Activated naive CD8-positive, alpha-beta T cell treated with anti-CD3 and anti-CD28 coated beads, Interleukin-2, amount 50 U/mL, for 16 hours (primary cell): ENCODE results near the gene CMTM5.

Experiments used
- DNase-seq: peaks from one replicate; pipeline ENCODE4 v3.0.0-alpha.2; 2020; ENCODE audit warnings: low read depth, low spot score

CMTM5 gene, protein sequence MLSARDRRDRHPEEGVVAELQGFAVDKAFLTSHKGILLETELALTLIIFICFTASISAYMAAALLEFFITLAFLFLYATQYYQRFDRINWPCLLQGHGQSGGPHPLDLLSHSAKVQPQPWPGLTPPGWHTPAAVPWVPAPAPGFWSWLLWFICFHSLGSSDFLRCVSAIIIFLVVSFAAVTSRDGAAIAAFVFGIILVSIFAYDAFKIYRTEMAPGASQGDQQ

DNA sequence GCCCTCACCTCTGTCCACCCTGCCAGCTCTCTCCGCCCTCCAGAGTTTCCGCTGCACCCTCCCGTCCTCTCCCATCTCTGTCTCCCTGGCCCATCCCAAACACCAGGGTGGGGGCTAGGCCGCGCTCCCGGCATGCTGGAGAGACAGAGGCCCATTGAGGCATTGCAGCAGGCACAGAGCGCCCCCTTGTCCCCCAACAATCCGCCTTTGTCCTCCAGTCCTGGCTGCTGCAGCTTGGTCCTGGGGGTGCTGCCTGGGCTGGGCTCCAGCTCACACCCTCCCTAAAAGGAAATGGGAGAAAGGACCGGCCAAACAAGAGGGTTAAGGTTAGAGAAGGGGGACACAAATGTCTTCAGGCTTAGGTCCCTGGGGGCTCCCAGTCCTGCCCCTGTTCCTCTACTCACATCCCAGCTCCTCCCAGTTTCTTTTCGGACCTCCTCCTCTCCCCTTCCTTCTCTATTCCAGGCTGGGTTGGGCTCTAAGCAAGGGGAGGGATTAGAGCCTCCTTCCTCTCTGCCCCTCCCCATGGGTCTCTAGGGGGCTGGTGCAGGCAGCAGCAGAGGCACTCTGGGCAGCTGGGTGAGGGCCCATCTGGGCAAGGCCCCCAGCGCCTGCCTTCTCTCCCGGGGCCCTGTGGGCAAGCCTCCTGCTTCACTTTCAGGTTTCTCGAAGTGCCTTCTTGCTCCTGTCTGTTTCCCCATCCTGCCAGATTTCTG, at the start of gene CMTM5:
CMTM5 (plus strand) TSS at position 565 of the 716 bp plus-strand sequence. CDS start 206 bp downstream, outside the sequence.
- no peak for DNase-seq

DNA sequence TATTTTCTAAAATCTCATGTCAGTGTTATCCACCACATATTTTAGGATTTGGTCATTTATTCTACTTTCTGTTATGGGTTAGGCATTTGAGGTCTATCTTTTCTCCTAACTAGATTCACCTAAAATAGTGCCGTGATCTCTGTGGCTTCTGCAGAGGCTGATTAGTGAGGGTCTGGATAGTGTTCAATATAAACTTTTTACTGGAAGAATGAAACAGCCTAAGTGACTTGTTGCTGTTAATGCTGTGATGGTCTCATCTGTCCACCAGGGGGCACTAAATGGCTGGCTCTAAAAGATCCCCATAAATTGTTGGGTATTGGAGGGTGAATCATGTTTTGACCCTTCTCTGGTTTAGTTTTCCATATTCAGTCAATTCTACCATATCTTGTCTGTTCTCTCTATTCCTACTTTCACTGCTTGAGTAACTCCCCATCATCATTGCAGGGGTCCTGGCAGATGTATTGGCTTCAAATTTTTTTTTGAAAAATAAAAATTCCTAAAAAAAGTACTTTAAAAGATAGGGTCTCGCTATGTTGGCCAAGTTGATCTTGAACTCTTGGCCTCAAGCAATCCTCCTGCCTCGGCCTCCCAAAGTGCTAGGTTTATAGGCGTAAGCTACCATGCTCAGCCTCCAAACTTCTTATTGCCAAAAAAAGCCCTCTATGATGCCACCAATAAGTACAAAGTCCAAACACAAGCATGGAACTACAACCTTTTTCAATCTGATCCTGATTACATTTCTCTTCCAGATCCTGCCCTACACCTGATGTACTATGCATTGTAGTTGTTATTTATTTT, 48.7 kb upstream of the CMTM5 start:
- DNase-seq, result peak; percentile 45

DNA sequence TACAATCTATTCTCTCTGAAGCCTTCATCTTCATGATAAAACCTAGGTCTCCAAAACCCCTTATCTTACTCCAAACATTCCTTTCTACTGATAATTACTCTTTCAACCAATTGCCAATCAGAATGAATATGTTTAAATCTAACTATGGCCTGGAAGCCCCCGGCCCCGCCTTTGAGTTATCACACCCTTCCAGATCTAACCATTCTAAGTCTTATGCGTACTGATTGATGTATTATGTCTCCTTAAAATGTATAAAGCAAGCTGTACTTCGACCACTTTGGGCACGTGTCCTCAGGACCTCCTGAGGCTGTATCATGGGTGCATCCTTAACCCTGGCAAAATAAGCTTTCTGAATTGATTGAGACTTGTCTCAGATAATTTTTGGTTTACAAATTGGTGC, 41.2 kb upstream of the CMTM5 start:
- no peak for DNase-seq

DNA sequence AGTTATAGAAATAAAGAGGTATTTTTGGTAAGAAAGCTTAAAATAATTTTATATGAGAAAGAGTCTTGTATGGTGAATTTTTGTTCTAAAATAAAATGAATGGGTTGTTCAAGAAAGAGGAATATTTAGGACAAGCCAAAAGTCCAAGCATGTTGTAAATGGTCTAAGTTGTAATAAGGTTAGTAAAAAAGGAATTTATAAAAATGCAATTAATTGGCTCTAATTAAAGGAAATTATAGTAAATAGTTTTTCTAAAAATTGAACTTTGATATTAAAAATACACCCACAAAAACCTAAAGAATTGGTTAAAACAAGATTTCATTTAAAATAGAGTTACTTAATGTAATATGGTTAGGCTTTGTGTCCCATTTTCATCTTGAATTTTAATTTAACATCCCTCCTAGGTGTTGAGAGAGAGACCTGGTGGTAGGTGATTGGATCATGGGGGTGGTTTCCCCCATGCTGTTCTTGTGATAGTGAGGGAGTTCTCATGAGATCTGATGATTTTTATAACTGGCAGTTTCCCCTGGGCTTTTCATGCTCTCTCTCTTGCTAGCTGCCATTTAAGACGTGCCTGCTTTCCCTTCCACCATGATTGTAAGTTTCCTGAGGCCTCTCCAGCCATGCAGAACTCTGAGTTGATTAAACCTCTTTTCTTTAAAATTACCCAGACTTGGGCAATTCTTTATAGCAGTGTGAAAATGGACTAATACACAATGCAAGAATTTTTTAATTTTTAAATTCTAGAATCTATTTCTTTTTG, 37.2 kb upstream of the CMTM5 start:
- DNase-seq, result no peak

DNA sequence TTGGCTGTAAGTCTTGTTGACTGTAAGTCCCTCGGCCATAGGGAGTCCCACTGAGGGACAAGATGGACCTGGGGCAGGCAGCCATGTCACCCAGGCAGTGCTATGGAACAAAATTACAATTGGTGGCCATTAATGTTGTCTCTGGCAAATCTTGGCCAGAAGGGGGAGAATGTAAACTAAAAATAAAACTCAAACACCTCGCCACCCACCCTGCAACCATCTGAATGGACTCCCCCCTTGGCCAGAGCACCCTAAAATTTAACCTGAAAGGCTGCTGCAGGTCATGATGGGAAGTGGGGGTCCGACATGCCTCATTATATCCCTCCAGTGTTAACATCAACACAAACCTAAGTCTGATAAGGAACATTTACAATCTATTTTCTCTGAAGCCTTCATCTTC, 32.4 kb upstream of the CMTM5 start:
- DNase-seq, result no peak

DNA sequence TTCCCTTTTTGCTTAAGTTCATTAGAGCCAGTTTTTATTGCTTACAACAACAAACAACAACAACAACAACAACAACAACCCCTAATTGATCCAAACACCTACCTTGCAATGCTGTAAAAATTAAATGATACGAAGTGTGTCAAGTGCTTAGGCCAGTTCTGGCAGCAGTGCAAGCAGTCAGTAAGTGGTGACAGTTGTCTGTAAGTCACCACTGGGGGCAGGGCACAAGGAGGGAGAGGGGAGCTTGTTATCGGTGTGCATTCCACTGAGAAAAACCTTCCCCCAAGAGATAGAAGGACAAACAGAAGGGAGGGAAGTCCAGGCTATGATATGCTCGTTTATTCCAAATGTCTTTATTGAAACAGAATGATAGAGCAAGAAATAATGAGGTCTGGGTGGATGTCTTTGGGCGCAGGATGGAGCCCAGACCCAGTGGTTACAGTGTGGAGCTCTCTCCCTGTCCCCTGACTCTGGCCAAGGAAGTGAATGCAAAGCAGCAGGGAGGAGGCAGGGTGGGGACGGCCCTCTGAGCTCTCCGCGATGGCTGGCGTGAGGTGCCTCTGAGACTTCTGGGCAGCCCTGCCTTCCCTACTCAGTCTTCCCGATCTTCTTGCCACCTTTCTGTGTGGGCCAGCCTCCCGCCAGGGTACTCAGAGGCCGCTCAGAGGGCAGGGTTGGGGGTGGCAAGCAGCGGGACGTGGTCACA, 30.7 kb upstream of the CMTM5 start:
- no peak for DNase-seq

DNA sequence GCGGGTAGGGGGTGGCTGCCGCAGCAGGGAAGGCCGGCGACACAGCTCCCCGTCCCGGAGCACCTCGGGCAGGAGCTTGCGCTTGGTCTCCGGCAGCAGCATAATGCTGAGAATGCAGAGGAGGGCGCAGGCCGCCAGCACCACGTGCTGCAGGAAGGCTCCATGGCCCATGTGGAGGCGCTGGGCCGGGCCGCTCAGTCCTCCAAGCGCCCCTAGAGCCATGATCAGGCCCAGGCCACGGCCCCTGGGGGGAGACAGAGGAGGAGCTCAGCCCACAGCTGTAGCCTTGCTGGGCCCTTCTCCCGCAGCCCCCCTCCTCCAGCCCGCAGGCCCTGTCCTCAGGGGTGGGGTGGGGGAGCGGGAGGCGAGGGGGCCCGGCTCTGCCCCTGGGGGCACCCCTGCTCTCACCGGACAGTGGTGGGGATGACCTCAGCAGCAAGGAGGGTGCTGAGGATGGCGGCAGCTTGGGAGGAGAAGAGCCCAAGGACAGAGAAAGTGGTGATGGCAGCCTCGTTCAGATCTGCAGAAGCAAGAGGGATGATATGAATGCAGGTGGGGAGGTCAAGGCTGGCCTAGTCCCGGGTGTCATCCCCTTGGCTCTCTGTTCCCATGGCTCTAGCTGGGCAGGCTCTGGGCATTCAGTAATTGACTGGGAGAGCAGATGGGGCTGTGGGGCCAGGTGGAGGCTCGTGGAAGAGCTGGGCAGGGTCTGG, 30.0 kb upstream of the CMTM5 start:
- DNase-seq, result no peak

DNA sequence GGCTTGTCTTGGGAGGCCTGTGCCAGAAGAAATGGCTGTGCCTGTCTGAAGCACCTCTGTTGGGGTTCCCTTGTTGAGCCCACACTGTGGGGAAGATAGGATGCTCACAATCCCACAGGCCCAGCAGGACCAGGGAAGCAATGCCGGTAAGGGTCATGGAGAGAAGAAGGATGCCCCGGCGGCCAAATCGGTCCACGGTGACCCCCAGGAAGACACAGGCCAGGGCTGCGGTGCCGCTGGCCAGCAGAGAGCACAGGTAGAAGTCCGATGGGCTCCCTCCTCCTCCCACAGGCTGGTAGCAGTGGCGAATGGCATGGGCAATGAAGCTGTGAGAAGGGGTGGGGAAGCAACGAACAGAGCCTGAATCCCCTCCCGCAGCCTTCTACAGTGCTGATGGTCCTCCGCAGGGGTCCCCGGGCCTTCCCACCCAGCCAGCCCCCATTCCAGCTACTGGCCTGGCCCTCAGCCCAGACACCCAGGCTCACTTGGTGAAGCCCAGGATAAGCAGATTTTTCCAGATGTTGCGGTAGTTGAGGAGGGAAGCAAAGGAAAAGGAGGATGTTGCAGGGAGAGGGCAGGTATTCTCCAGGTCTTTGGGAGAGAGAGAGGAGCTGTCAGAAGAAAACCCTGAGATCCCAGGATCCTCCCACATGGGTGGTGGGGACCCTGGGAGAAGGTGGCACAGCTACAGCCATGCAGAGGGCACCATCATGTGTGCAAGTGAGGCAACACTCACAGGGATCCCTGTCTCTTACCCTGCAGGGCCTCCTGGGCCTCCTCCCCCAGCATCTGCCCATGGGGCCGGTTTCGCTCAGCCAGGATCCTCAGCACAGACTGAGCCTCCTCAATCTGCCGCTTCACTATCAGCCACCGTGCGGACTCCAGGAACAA, 29.2 kb upstream of the CMTM5 start:
- no peak for DNase-seq

DNA sequence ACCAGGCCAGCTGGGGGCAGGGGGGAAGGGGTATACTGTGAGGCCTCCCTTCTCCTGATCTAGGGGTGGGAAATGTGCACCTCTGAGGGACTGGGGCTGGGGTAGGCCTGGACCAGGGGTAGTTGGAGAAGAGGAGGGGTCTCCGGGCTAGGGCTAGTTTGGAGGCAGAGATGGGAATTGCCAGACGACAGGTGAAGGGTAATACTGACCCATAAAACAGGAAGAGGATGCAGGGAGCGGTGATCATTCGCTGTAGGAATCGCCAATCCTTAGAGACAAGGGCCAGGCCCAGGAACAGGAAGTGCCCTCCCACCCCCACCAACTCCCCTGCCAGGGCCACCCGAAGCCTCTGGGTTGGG, 28.6 kb upstream of the CMTM5 start:
- DNase-seq, result no peak

DNA sequence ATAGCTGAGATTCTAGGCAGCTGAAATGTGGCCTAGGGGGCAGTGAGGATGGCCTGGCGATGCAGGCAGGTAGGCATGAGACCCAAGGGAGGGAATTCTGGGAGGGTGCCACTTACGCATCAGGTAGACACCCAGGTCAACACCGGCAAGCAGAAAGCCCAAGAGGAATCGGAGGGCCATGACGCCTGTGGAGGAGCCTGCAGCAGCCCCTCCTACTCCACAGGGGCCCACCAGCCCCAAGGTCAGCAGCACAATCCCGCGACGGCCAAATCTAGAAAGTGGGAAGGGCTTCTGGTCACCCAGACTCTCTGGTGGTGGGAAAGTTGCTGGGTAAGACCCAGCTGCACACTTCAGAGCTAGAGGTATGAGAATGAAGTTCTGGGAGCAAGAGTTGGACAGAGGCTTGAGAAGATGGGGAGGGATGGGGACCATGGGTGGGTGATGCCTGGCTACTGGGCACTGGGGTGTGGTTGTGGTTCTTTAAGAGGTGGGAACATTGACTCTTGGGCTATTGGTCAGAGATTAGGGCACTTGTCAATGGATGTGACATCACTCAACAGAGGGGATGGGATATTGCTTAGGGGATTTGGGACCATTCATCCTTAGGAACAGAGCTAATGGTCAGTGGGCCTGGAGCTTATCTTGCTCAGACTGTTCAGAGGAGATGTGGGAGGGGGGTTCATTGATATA, 27.5 kb upstream of the CMTM5 start:
- DNase-seq, result no peak

DNA sequence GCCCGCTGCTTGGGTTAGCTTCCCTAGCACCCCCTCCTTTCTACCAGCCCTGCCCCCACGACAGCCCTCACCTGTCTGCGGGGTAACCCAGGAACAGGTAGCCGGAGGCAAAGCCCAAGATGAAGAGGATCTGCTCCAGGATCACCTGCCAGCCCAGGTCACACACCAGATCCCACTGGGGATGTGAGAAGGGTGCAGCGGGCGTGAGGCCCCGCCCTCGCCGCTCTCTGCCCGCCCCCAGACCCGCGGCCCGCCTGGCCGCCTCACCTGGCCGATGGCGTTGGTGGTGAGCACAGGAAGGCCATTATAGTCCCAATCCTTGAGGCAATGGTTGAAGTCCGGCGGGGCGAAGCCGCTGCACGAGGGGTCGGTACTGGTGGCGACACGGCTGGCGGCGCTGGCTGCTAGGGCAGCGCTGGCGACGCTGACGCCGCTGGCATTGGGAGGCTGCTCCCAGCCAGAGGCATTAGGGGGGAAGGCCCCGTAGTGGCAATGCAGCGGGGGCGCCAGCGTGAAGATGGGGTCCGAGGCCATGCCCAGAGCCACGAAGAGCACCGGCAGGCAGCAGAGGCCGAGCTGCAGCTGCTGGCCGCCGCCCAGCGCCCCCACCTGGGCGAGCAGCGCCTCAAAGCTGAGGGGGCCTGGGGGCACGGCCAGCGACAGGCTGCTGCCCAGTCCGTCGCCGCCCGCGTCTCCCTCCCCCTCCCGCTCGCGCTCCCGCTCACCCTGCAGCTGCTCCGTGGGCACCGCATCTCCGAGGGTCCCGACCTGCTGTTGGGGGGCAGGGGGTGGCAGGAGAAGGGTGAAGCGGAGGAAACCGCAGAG, 25.0 kb upstream of the CMTM5 start:
- DNase-seq, result no peak

DNA sequence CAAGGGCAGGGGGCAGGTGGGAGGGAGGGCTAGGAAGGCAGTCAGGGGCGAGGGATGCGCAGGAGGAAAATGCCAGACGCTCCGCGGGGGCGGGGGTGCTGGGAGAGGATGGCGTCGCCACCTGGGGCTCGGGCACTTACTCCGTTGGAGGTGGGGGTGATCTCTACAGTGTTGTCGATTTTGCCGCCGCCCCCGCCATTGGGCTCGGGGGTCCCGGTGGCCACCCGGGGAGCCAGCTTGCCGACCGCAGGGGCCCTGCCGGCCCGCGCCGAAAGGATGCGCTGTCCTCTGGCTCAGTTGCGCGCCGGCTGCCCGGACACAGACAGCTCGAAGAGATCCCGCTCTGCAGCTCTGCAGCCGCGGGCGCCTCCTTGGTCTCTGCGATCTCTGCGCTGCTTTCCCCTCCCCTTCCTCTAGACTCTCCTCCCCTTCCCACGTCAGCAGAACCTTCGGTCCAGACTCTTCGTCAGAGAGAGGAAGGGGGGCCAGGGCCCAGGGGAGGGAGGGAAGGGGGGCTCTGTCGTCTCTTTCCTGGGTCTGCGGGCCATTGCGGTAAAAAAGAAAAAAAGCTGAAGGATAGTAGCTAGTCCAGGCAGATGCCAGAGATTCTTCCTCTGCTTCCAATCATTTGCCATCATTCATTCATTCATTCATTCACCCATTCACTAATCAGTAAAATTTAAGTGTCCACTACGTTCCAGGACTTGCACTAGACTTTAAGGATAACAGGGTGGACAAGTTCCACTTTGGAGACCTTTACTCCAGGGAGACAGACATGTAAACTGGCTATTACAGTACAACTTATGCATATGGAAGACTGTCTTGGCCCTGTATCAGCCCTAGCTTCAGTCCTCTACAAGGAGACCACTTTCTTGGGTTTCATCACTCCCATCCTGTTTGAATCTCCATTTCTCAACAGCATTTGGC, 24.1 kb upstream of the CMTM5 start, which contains the start of gene SLC22A17:
SLC22A17 (minus strand) TSS at position 382 of the 927 bp plus-strand sequence.
- DNase-seq, result peak; percentile 19

DNA sequence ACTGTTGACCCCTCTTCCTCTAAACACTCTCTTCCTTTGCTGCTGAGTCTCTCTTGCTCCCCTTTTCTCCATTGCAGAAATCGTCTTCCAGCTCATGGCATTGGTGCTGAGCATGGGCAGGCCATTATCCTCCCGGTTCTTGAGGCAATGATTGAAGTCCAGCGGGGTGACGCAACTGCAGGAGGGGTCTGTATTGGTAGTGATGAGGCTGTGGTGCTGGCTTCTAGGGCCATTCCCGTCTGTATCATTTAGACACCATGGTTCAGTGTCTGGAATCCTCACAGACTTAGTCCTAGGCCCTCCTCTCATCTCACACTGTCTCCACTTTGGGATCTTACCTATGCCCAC, 23.4 kb upstream of the CMTM5 start:
- no peak for DNase-seq

DNA sequence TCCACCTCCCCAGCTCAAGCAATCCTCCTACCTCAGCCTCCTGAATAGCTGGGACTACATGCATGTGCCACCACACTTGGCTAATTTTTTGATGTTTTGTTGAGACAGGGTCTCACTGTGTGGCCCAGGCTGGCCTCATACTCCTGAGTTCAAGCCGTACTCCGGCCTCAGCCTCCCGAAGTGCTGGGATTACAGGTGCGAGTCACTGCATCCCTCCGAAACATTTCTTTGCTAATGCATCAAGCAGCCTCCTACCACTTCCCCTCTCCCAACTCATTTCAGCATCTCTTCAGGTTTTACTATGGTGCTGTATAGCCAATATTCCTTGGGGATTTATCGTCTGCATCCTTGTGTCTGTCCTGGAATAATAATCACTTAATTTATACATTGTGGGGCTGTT, 21.9 kb upstream of the CMTM5 start:
- no peak for DNase-seq

DNA sequence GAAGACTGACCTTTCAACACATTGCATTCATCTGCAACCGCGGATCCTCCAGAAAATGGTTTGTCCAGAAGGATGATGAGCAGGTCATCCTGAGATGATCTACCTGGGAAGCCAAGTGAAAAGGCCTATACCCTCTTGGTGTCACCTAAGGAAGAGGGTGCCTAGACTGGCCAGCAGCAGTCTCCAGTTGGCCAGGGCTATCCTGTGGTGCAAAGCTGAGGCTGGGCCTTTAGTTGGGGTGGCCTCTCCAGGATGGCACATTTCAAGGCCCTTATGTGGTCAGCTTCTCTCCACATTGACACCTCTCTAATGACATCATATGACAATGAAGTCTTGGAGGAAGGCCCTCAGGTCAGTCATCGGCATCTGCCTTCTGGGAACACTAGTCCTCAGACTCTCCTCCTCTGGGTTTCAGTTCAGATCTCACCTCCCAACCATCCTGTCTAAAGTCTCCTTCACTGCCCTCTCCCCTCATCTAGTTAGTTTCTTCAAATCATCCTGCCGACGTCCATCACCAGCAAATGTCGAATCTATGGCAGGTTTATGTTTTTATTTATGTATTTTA, 20.9 kb upstream of the CMTM5 start:
- DNase-seq, result no peak

DNA sequence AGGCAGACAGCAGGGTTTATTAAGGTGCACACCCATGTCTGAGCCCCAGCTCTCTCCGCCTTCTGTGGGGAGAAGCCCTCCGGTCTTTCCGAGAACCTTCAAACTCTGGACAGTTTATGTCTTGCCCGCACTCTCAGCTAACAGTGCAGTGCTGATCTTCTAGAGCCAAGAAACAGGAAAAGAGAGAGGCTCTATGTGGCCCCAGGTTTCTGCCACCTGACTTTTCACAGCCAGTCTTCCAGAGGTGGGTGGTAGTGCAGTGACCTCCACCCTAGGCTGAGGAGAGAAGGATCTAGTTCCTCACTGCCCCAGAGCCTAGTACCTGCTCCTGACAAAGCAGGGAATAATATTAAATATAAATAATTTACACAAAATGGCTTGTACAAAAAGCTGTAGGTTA, 20.2 kb upstream of the CMTM5 start:
- no peak for DNase-seq

DNA sequence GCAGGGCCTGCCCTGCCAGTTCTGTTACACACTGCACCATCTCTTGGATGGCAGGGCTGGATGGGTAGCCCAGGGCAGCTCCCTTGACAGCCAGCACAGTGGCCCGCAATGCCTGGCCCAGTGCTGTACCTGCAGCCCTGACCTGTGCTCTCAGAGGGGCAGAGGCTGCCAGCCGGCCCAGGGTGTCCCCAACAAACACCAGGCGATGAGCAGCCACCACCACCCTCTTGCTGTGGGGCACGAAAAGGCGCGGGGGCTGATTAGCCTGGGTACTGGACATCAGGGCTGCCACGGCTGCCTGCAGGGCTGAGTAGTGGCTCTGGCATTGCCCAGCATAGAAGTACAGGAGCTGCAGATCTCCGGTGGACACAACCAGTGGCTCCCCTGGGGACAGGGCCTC, 19.6 kb upstream of the CMTM5 start:
- no peak for DNase-seq
